ENCODE measurements around the gene CASKIN1.

CASKIN1 gene

GRCh38 chr16:2172688-2173335 is 23.6 kb downstream of the CASKIN1 start:
- DNase-seq (ENCODE audit: low spot score): no peak
- in situ Hi-C loops (cut with MboI; ENCODE audit: low pct_unique_long_range_greater_than_20kb, low sequenced_read_pairs, unreplicated experiment): no loop called here
- no peak for TF ChIP-seq CTCF (IDR thresholded peaks at IDR 0.05; ENCODE audit: extremely low read depth, insufficient read depth, missing control alignments)

DNA sequence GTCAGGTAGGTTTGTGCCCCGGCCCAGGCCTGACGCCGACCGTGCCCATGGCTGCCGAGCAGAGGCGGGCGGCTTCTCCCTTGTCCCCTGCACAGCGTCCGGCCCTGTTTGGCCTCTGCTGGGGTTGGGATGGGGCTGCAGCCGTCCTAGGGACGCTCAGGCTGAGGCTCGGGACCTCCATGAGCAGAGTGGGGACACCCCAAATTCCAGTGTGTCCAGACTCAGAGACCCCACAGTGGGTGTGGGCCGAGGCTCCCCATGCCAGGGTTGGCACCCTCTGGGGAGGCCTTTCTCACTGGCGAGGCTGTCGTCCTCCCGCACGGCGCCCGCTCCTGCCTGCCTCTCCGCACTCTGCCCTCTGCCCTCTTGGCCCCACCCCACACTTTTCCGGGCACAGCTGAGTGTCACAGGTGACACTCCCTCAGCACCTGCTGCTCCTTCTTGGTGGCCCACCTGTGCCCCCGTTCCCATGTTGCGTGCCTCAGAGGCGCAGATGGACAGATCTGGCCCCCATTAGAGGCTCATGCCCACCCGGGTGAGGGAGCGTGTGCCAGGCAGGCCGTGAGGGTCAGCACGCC is 24.7 kb downstream of the CASKIN1 start:
- in situ Hi-C loops (cut with MboI; ENCODE audit: low pct_unique_long_range_greater_than_20kb, low sequenced_read_pairs, unreplicated experiment): no loop called here
- TF ChIP-seq CTCF (IDR thresholded peaks at IDR 0.05; ENCODE audit: extremely low read depth, insufficient read depth, missing control alignments): no peak
- DNase-seq (ENCODE audit: low spot score): no peak

DNA sequence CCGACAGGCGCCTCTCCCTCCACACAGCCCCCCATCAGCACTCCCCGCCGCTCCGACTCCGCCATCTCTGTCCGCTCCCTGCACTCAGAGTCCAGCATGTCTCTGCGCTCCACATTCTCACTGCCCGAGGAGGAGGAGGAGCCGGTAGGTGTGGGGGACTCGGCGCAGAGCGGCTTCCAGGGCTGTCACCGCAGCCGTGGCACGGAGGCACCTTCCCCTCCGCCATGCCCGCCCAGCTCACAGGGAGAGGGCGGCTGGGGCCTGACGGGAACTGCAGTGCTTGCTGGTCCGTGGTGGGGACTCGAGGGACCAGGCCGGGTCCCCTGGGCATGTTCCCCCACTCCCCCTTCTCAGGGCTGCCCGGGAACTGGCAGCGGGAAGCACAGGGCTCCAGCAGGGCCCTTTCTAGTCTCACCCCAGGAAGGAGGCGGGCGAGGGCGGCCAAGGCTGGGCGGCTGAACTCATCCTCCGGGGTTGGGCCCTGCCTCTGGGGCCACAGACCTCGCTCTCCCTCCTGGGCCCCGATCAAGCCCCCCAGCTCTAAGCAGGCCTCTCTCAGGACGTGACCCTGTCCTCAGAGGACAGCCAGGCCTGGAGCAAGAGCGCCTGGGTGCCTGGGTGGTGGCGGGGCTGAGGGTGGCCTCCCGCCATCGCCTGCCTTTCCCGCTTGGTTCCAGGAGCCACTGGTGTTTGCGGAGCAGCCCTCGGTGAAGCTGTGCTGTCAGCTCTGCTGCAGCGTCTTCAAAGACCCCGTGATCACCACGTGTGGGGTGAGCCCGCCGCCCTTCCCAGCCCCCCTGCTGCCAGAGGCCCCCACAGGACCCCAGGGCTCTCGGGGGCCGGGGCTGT is 25.6 kb downstream of the CASKIN1 start:
- in situ Hi-C loops (cut with MboI; ENCODE audit: low pct_unique_long_range_greater_than_20kb, low sequenced_read_pairs, unreplicated experiment): no loop called here
- no peak for TF ChIP-seq CTCF (IDR thresholded peaks at IDR 0.05; ENCODE audit: extremely low read depth, insufficient read depth, missing control alignments)
- DNase-seq (ENCODE audit: low spot score): no peak

DNA sequence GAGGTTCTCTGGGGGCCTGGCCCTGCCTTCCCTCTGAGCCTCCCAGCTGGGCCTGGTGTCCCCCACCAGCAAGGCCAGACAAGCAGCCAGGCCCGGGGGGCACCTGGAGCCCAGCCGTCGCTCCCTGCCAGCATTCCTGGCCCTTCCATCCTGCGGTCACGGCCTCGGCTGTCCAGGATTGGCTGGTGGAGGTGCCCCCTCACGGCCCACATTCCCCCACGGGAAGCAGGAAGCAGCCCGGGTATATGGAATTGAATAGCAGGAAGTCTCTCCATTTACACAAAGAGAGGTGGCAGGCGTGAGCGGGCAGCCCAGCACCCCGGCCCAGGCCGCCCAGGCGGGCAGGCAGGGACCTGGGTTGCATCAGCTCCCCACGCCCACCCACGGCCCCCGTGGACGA is 26.3 kb downstream of the CASKIN1 start:
- DNase-seq (ENCODE audit: low spot score): no peak
- in situ Hi-C loops (cut with MboI; ENCODE audit: low pct_unique_long_range_greater_than_20kb, low sequenced_read_pairs, unreplicated experiment): no loop called here
- TF ChIP-seq CTCF (IDR thresholded peaks at IDR 0.05; ENCODE audit: extremely low read depth, insufficient read depth, missing control alignments): no peak

DNA sequence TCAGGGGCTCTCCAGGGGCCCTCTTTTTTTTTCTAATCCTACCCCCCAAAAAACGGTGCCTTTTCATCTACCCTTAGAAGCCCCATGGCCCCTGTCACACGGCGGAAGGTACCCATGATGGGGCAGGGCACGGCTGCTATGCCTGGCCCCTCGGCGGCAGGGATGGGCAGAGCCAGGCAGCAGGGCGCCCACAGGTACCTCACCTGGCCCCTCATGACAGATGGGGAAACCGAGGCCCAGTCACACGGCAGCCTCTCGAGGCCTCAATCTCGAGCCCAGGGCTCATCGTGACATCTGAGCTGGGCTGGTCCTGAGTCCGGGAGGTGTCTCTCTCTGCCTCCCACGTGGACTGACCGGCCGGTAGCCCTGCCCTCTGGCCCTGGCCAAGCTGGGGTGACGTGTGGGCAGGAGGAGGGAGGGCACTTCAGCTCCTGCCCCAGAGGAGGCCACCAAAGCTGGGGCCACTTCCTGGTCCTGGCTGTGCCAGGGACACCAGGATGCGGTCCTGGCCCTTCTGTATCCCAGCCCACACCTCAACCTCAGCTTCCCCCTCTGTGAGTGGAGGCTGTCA is 29.3 kb downstream of the CASKIN1 start:
- in situ Hi-C loops (cut with MboI; ENCODE audit: low pct_unique_long_range_greater_than_20kb, low sequenced_read_pairs, unreplicated experiment): no loop called here
- TF ChIP-seq CTCF (IDR thresholded peaks at IDR 0.05; ENCODE audit: extremely low read depth, insufficient read depth, missing control alignments): no peak
- no peak for DNase-seq (ENCODE audit: low spot score)

DNA sequence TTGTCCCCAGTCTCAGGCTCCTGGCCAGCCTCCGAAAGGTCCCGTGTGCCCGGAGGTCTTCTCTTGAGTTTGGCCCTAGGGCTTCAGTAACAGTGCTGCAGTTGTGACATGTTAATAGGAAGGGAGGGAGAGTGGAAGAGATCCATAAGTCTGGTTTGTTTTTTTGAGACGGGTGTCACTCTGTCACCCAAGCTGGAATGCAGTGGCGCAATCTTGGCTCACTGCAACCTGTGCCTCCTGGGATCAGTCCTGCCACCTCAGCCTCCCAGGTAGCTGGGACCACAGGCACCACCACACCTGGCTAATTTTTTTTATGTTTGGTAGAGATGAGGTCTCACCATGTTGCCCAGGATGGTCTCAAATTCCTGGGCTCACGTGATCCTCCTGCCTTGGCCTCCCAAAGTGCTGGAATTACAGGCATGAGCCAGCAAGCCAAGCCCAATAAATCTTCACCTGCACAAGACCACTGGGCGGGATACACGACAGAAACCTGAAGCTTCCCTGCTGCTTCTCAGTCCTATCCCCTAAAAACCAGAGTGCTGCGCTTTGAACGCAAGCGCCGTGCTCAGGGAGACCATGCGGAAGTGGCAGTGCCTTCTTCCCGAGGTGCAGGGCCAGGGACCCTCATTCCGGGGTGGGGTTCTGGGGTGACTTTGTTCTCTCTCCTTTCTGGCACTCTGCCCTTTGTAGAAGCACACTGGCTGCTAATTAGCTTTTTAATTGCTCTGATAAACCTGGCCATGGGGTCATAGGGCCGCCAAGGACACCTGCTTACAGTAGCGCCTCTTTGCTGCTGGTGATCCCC is 29.9 kb downstream of the CASKIN1 start:
- no peak for TF ChIP-seq CTCF (IDR thresholded peaks at IDR 0.05; ENCODE audit: extremely low read depth, insufficient read depth, missing control alignments)
- in situ Hi-C loops (cut with MboI; ENCODE audit: low pct_unique_long_range_greater_than_20kb, low sequenced_read_pairs, unreplicated experiment): no loop called here
- no peak for DNase-seq (ENCODE audit: low spot score)
